Stomach (tissue), 9 donors: Measurements from ENCODE around the gene GSX1. TPM values are rescaled to one million over a fixed set of nuclear protein-coding genes. Genes with fewer than 3 reads are reported as not detected.

Experiments
- DNase-seq, 2 donors: peaks; one replicate each; pipeline versions ENCODE4 v3.0.0 to v3.0.0-alpha.2; 2013 to 2019
- H3K27ac ChIP-seq, 5 donors: fragments of 200-600 bp in 4 of 5; sonication (generic) in 4 of 5; one replicate each; pipeline ENCODE4 v1.5.1; 2013 to 2019; ENCODE audit warnings: mild to moderate bottlenecking in 1 of 5, moderate library complexity in 1 of 5
- H3K27me3 ChIP-seq, 3 donors: fragments of 200-600 bp; sonication (generic); one replicate each; pipeline ENCODE4 v1.5.1; 2017 to 2019; ENCODE audit warnings: mixed run types in 1 of 3
- H3K36me3 ChIP-seq, 4 donors: fragments of 200-600 bp; sonication (generic); 1 replicate in 3 of 4; 2 replicates in 1 of 4; pipeline ENCODE4 v1.5.1; 2016 to 2019
- H3K4me1 ChIP-seq, 4 donors: fragments of 200-600 bp; sonication (generic); one replicate each; pipeline ENCODE4 v1.5.1; 2016 to 2019
- H3K4me3 ChIP-seq, 4 donors: fragments of 200-600 bp; sonication (generic) in 3 of 4; one replicate each; pipeline ENCODE4 v1.5.1; 2016 to 2019; ENCODE audit warnings: mild to moderate bottlenecking in 1 of 4
- H3K9me3 ChIP-seq, 4 donors: fragments of 200-600 bp; sonication (generic); one replicate each; pipeline ENCODE4 v1.5.1; 2016 to 2019
- EP300 ChIP-seq: sonication (generic); formaldehyde crosslinking; IDR thresholded peaks from one replicate; pipeline ENCODE4 v1.6.1; 2017; ENCODE audit warnings: antibody characterized with exemption
- POLR2A ChIP-seq, 4 donors: fragments of 450-650 bp; IDR thresholded peaks; one replicate each; pipeline ENCODE4 v1.6.1; 2016; ENCODE audit warnings: antibody characterized with exemption in 4 of 4, control low read depth in 2 of 4, mild to moderate bottlenecking in 1 of 4, moderate library complexity in 1 of 4
- POLR2AphosphoS5 ChIP-seq, 3 donors: sonication (generic); formaldehyde crosslinking; IDR thresholded peaks; one replicate each; pipeline ENCODE4 v1.6.1; 2016; ENCODE audit warnings: antibody characterized with exemption in 3 of 3
- WGBS, 5 donors: extraction: QIAGEN DNeasy Blood & Tissue Kit in 3 of 5; methylation state at CpG; one replicate each; pipeline versions ENCODE4 v1.1.5 to v1.1.7; 2013 to 2018; 5-methylcytosine and 5-hydroxymethylcytosine counted together
- intact Hi-C: fragments of 100-400 bp; cut with DNase I; formaldehyde crosslinking; loops from one replicate; pipeline ENCODE4 v1.15.1; 2023; ENCODE audit warnings: low total_unique reads
- polyA plus RNA-seq, 3 donors: library from polyadenylated mRNA; stranded (reverse); fragments of 200-250 nt; gene quantifications; one replicate each; pipeline ENCODE4 v1.2.3, GENCODE V29; 2013
- total RNA-seq, 5 donors: library from RNA; depleted of rRNA; stranded (reverse); fragments of >200 nt; gene quantifications; one replicate each; pipeline versions ENCODE4 v1.1.0 to v1.2.3, GENCODE V29; 2014 to 2016
- TF ChIP-seq, protein P1 (sequence below), 7 experiments: fragments of 450-650 bp in 4 of 7; fragments of 200-600 bp in 3 of 7; sonication (generic) in 3 of 7; IDR thresholded peaks; one replicate each; pipeline ENCODE4 v1.5.1; 2016 to 2019; ENCODE audit warnings: antibody characterized with exemption in 7 of 7, control low read depth in 2 of 7, mild to moderate bottlenecking in 1 of 7
- donor health status: healthy with polysubstance abuse.
- donor health status: Bipolar disorder and iron deficiency.
- donor health status: healthy.

GSX1 gene
- total and polyA plus RNA-seq, 8 donors, result not detected

- Histone ChIP-seq H3K36me3 (no peaks in the 10 kb centered on the region), H3K4me3 (no peak overlapping the region), H3K9me3 (no peaks in the 10 kb centered on the region), H3K27me3 (peaks cover 22 to 90% (median 58%) of the 10 kb centered on the region in 3 donors), H3K4me1 (peaks cover 0 to 15% (median 10%) of the 10 kb centered on the region in 4 donors), H3K27ac (no peak overlapping the region)
- no peak for DNase-seq
- intact Hi-C loops, result loop anchor here (10.0 kb wide), 3 partner anchors 151 to 849 kb away; no protein-coding TSS in a partner anchor
- no peak for TF ChIP-seq POLR2AphosphoS5 (IDR thresholded peaks at IDR 0.05)
- no peak for TF ChIP-seq EP300
- no peak for TF ChIP-seq POLR2A (IDR thresholded peaks at IDR 0.05)
- TF ChIP-seq, protein P1, sequence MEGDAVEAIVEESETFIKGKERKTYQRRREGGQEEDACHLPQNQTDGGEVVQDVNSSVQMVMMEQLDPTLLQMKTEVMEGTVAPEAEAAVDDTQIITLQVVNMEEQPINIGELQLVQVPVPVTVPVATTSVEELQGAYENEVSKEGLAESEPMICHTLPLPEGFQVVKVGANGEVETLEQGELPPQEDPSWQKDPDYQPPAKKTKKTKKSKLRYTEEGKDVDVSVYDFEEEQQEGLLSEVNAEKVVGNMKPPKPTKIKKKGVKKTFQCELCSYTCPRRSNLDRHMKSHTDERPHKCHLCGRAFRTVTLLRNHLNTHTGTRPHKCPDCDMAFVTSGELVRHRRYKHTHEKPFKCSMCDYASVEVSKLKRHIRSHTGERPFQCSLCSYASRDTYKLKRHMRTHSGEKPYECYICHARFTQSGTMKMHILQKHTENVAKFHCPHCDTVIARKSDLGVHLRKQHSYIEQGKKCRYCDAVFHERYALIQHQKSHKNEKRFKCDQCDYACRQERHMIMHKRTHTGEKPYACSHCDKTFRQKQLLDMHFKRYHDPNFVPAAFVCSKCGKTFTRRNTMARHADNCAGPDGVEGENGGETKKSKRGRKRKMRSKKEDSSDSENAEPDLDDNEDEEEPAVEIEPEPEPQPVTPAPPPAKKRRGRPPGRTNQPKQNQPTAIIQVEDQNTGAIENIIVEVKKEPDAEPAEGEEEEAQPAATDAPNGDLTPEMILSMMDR (IDR thresholded peaks at IDR 0.05), result no peak
- 7 to 25% (median 19%) methylated on average over 3 of the region's 3 CpGs for WGBS, 5 donors
Measured at GRCh38 chr13:27824121-27824520, 31.8 kb downstream of the GSX1 start.

- 5 to 30% (median 13%) methylated on average over 5 of the region's 5 CpGs for WGBS, 5 donors
- no peak overlapping the region for H3K4me3 ChIP-seq
- intact Hi-C loops, result loop anchor here (5.0 to 10.0 kb wide), 4 partner anchors 150 to 850 kb away; no protein-coding TSS in a partner anchor
- H3K9me3 ChIP-seq, result no peaks in the 10 kb centered on the region
- H3K4me1 ChIP-seq, result peaks cover 0 to 20% (median 13%) of the 10 kb centered on the region in 4 donors
- TF ChIP-seq POLR2AphosphoS5 (IDR thresholded peaks at IDR 0.05), result no peak
- TF ChIP-seq EP300, result no peak
- TF ChIP-seq, protein P1 (IDR thresholded peaks at IDR 0.05), result no peak
- TF ChIP-seq POLR2A (IDR thresholded peaks at IDR 0.05), result no peak
- H3K27me3 ChIP-seq, result peaks cover 22 to 85% (median 56%) of the 10 kb centered on the region in 3 donors
- H3K27ac ChIP-seq, result no peak overlapping the region
- no peak for DNase-seq
- H3K36me3 ChIP-seq, result no peaks in the 10 kb centered on the region
Measured at GRCh38 chr13:27825072-27825471, 32.8 kb downstream of the GSX1 start.

DNA sequence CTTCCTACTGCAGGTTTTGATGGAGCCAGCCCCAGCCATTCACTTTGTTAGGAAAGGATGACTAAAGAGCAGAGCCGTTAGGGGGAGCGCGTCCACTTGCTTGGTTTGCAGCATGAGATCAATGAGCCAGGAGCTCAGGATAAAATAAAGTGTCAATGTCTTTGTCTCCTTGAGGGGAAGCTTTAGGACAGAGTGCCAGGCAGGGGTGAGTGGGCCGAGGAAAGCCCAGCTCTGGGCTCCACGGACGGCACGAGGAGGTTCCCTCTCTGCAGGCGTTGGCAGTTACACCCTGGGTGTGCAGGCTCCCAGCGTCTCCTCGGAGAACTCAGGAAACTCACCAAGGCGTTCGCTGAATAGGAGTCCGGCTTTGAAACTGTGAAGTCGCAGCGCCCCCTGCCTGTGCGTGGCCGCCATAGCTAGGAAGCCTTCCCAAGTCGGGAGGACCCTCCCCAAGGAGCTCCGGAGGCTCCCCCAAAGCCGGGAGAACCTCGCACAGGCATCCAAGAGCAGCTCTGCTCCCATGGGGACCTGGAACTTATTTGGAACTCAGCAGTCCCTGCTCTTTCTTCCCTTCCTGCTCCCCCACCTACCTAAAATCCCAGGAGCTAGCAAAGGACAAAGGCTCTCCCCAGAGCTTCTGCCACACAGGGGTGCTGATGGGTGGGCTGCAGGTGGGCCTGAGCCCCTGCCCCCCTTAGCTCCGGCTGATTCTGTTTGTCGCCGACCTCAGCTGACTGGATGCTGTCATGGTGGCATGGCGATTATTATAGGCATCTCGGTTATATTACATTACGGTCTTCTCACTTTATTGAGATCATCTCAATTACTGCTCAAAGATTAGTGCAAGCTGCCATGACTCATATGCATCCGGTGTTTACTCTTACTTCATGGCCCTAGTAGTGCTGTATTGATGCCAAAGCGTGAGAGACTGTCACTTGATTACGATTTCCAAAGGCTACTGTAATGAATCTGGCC is 34.4 kb downstream of the GSX1 start:
- 7 to 16% (median 9%) methylated on average over 12 to 30 of the region's 30 CpGs for WGBS, 5 donors
- intact Hi-C loops, result loop anchor here (5.0 to 10.0 kb wide), 4 partner anchors 148 to 852 kb away; no protein-coding TSS in a partner anchor
- H3K4me3 ChIP-seq, result peak overlapping the region; percentile 19 to 36 (median 25)

DNA sequence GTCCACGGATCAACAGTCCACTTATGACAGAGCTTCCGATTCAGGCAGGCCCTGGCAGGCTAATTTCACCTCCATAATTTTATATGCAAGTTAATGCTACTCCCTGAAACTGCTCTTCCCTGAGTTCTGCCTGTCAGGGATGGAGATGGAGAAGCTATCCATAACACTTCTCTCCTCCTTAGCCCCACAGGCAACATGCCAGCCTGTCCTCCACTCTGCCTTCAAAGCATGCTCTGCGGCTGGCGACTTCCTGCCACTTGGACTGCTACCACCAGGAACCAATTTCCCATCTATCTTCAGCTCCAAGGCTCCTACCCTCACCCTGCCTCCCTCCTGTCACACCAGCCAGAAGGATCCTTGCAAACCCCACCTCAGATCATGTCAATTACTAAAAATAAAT is 35.4 kb downstream of the GSX1 start:
- H3K27me3 ChIP-seq, result peaks cover 13 to 84% (median 38%) of the 10 kb centered on the region in 3 donors
- H3K36me3 ChIP-seq, result no peaks in the 10 kb centered on the region
- TF ChIP-seq, protein P1 (IDR thresholded peaks at IDR 0.05), result no peak
- TF ChIP-seq POLR2AphosphoS5 (IDR thresholded peaks at IDR 0.05), result no peak
- no peak for TF ChIP-seq POLR2A (IDR thresholded peaks at IDR 0.05)
- no peak for TF ChIP-seq EP300
- 75 to 85% (median 78%) methylated on average over 4 of the region's 4 CpGs for WGBS, 5 donors
- H3K4me3 ChIP-seq, result no peak overlapping the region
- no peaks in the 10 kb centered on the region for H3K9me3 ChIP-seq
- no peak for DNase-seq
- H3K4me1 ChIP-seq, result peaks cover 0 to 23% (median 16%) of the 10 kb centered on the region in 4 donors
- intact Hi-C loops, result loop anchor here (5.0 to 10.0 kb wide), 4 partner anchors 147 to 853 kb away; no protein-coding TSS in a partner anchor
- H3K27ac ChIP-seq, result no peak overlapping the region

More for the DNA sequence above, 34.4 kb downstream of the GSX1 start:
- peaks cover 0 to 23% (median 16%) of the 10 kb centered on the region in 4 donors for H3K4me1 ChIP-seq
- H3K9me3 ChIP-seq, result no peaks in the 10 kb centered on the region
- no peaks in the 10 kb centered on the region for H3K36me3 ChIP-seq
- no peak overlapping the region for H3K27ac ChIP-seq
- peak; percentile 86 to 95 for DNase-seq
- TF ChIP-seq, protein P1 (IDR thresholded peaks at IDR 0.05), result peak in 5 of 7 experiments; percentile 84 to 96 (median 92)
- no peak for TF ChIP-seq POLR2A (IDR thresholded peaks at IDR 0.05)
- H3K27me3 ChIP-seq, result peaks cover 16 to 85% (median 46%) of the 10 kb centered on the region in 3 donors
